ENCODE results near the gene PRR27.
"Not testable (repeated sequence)": the region's sequence is repeated elsewhere in the genome, so short reads cannot be mapped to it uniquely, and the experiment has no call there.

PRR27 gene

GRCh38 chr4:70197842-70198241 is 43.8 kb downstream of the PRR27 start:
- DNase-seq (ENCODE audit: low spot score) = no peak

GRCh38 chr4:70203601-70204000 is 49.6 kb downstream of the PRR27 start:
- no peak for DNase-seq (ENCODE audit: low spot score)

- not testable (repeated sequence) for DNase-seq (ENCODE audit: low spot score)
Observed at GRCh38 chr4:70212752-70213151, 58.7 kb downstream of the PRR27 start.
